Panc1 (cell line): ENCODE results near the gene SMPDL3B. TPM values are rescaled to one million over a fixed set of nuclear protein-coding genes. Genes with fewer than 3 reads are reported as not detected.

ENCODE experiments used
- ATAC-seq: fragments of 200-7000 bp; cut with Tn5 transposase; 2 replicates; pipeline ENCODE4 v1.9.1; 2020; ENCODE audit warnings: mild to moderate bottlenecking, moderate library complexity
- BruUV-seq: library from RNA; stranded (reverse); fragments of 400-500 nt; replicated peaks from 2 replicates; lab custom pipeline; 2021; lab: Mats Ljungman, UMichigan
- CTCF ChIA-PET: fragments of 300-600 bp; sonication (Branson Sonifier 250); formaldehyde crosslinking; loops from one replicate; lab custom pipeline; 2022; ENCODE audit warnings: antibody characterized with exemption; lab: Charles Lee
- POLR2A ChIA-PET: fragments of 300-600 bp; sonication (Branson Sonifier 250); formaldehyde crosslinking; loops from one replicate; lab custom pipeline; 2022; ENCODE audit warnings: antibody characterized with exemption; lab: Charles Lee
- DNase-seq: peaks from one replicate; pipeline ENCODE4 v3.0.0-alpha.2; 2010; ENCODE audit warnings: low read depth, low spot score
- H3K27ac ChIP-seq: 2 replicates; pipeline ENCODE4 v1.5.1; 2011; ENCODE audit warnings: mild to moderate bottlenecking, low read length, inconsistent platforms
- H3K27me3 ChIP-seq: fragments of 200-500 bp; sonication (Bioruptor generic); 2 replicates; pipeline ENCODE4 v1.6.0; 2014; ENCODE audit warnings: low read length, inconsistent platforms; ENCODE audit not compliant: control insufficient read depth, insufficient read depth
- H3K36me3 ChIP-seq: fragments of 200-500 bp; sonication (Bioruptor generic); 2 replicates; pipeline ENCODE4 v1.5.1; 2014; ENCODE audit warnings: inconsistent platforms, mild to moderate bottlenecking, low read length, moderate library complexity; ENCODE audit not compliant: control insufficient read depth, insufficient read depth
- H3K4me1 ChIP-seq: 2 replicates; pipeline ENCODE4 v1.5.1; 2011; ENCODE audit warnings: inconsistent platforms, mild to moderate bottlenecking, low read length, moderate library complexity; ENCODE audit not compliant: control insufficient read depth, insufficient read depth
- H3K4me3 ChIP-seq, 2 experiments: 2 replicates each; pipeline ENCODE4 v1.5.1; 2011 to 2012; ENCODE audit warnings: low read depth in 2 of 2, low read length in 2 of 2, mild to moderate bottlenecking in 2 of 2, inconsistent platforms in 1 of 2, moderate library complexity in 1 of 2
- H3K9me3 ChIP-seq: fragments of 200-500 bp; sonication (Bioruptor generic); 2 replicates; pipeline ENCODE4 v1.5.1; 2014; ENCODE audit warnings: low read depth, mild to moderate bottlenecking, inconsistent platforms, low read length, moderate library complexity; ENCODE audit not compliant: control insufficient read depth, insufficient read depth
- POLR2AphosphoS5 ChIP-seq: IDR thresholded peaks from 2 replicates; pipeline ENCODE4 v1.6.1; 2012; ENCODE audit warnings: mild to moderate bottlenecking, low read depth, low read length, moderate library complexity
- SIN3A ChIP-seq: IDR thresholded peaks from 2 replicates; pipeline ENCODE4 v1.6.1; 2012; ENCODE audit warnings: low read depth, mild to moderate bottlenecking, low read length, moderate library complexity, borderline replicate concordance; ENCODE audit not compliant: insufficient read depth
- TCF7L2 ChIP-seq: IDR thresholded peaks from 2 replicates; pipeline ENCODE4 v1.6.1; 2011; ENCODE audit warnings: mild to moderate bottlenecking, low read depth, low read length, inconsistent platforms
- in situ Hi-C: cut with HindIII; loops from 2 replicates; pipeline ENCODE4 v1.10.0; 2016; ENCODE audit warnings: low sequenced_read_pairs, low pct_unique_long_range_greater_than_20kb
- intact Hi-C: fragments of 100-400 bp; cut with micrococcal nuclease; formaldehyde crosslinking; loops from one replicate; pipeline ENCODE4 v1.10.0; 2022; ENCODE audit not compliant: unreplicated experiment
- total RNA-seq: library from RNA; stranded (reverse); gene quantifications from one replicate; pipeline ENCODE4 v1.2.1, GENCODE V29; 2021; ENCODE audit not compliant: unreplicated experiment
- TF ChIP-seq, protein P1 (sequence below), 2 experiments: IDR thresholded peaks; 2 replicates each; pipeline ENCODE4 v1.6.1; 2011 to 2012; ENCODE audit warnings: low read depth in 2 of 2, control low read depth in 1 of 2, low read length in 1 of 2, mild to moderate bottlenecking in 1 of 2, moderate library complexity in 1 of 2; ENCODE audit not compliant: insufficient read depth in 1 of 2
- TF ChIP-seq, protein P2 (sequence below): fragments of 450-650 bp; IDR thresholded peaks from 2 replicates; pipeline ENCODE4 v1.5.1; 2017; ENCODE audit warnings: mild to moderate bottlenecking

Gene SMPDL3B
- total RNA-seq, 1 experiment from 2014 or later, result 1.5 TPM

DNA sequence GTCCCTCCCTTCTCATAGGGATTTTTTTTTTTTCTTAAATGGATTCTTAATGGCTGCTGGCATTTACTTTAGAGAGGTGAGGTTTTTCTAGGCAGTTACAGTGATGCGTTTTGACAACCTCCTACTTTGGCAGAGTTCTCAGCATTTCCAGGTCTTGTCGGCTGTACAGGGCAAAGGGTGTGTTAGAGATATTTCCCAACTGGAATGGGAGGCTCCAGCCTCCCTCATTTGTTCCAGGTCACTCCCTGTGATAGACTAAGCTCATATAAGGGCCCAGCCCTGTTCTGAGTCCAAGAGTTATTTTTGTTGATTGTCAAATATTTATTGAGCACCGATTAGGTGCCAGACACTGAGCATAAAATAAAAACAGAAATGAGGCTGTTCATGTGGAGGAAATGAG, 17.3 kb downstream of the SMPDL3B start:
- Histone ChIP-seq H3K27me3 (no peaks in the 10 kb centered on the region), H3K27ac (no peak overlapping the region), H3K4me1 (no peaks in the 10 kb centered on the region), H3K36me3 (no peaks in the 10 kb centered on the region), H3K9me3 (no peaks in the 10 kb centered on the region), H3K4me3 (no peak overlapping the region)
- no TSS peak for BruUV-seq
- in situ Hi-C loops, result no loop called here
- intact Hi-C loops, result no loop called here
- DNase-seq, result no peak
- TF ChIP-seq, protein P1, sequence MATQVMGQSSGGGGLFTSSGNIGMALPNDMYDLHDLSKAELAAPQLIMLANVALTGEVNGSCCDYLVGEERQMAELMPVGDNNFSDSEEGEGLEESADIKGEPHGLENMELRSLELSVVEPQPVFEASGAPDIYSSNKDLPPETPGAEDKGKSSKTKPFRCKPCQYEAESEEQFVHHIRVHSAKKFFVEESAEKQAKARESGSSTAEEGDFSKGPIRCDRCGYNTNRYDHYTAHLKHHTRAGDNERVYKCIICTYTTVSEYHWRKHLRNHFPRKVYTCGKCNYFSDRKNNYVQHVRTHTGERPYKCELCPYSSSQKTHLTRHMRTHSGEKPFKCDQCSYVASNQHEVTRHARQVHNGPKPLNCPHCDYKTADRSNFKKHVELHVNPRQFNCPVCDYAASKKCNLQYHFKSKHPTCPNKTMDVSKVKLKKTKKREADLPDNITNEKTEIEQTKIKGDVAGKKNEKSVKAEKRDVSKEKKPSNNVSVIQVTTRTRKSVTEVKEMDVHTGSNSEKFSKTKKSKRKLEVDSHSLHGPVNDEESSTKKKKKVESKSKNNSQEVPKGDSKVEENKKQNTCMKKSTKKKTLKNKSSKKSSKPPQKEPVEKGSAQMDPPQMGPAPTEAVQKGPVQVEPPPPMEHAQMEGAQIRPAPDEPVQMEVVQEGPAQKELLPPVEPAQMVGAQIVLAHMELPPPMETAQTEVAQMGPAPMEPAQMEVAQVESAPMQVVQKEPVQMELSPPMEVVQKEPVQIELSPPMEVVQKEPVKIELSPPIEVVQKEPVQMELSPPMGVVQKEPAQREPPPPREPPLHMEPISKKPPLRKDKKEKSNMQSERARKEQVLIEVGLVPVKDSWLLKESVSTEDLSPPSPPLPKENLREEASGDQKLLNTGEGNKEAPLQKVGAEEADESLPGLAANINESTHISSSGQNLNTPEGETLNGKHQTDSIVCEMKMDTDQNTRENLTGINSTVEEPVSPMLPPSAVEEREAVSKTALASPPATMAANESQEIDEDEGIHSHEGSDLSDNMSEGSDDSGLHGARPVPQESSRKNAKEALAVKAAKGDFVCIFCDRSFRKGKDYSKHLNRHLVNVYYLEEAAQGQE (IDR thresholded peaks at IDR 0.05; ENCODE audit: insufficient read depth in 1 of 2, low read depth in 2 of 2, low read length in 1 of 2), result no peak
- TF ChIP-seq, protein P2, sequence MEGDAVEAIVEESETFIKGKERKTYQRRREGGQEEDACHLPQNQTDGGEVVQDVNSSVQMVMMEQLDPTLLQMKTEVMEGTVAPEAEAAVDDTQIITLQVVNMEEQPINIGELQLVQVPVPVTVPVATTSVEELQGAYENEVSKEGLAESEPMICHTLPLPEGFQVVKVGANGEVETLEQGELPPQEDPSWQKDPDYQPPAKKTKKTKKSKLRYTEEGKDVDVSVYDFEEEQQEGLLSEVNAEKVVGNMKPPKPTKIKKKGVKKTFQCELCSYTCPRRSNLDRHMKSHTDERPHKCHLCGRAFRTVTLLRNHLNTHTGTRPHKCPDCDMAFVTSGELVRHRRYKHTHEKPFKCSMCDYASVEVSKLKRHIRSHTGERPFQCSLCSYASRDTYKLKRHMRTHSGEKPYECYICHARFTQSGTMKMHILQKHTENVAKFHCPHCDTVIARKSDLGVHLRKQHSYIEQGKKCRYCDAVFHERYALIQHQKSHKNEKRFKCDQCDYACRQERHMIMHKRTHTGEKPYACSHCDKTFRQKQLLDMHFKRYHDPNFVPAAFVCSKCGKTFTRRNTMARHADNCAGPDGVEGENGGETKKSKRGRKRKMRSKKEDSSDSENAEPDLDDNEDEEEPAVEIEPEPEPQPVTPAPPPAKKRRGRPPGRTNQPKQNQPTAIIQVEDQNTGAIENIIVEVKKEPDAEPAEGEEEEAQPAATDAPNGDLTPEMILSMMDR, result no peak
- TF ChIP-seq SIN3A (no peak), TCF7L2 (no peak), POLR2AphosphoS5 (no peak)
- ChIA-PET POLR2A (no interaction called here), CTCF (no interaction called here)
- ATAC-seq, result no peak

DNA sequence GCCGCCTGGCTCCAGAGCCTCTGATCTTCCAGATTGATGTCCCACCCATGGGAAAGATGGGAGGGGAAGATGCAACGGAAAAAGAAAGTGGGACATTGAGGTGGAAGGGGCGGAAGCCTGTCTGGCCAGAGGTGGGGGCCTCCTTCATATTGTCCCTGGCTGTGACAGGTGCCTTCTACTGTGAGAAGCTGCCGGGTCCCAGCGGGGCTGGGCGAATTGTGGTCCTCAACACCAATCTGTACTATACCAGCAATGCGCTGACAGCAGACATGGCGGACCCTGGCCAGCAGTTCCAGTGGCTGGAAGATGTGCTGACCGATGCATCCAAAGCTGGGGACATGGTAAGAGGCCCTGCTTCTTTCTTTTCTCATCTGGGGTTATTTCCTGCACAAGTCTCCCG, 19.4 kb downstream of the SMPDL3B start:
- intact Hi-C loops, result no loop called here
- Histone ChIP-seq H3K27me3 (no peaks in the 10 kb centered on the region), H3K27ac (no peak overlapping the region), H3K9me3 (no peaks in the 10 kb centered on the region), H3K4me1 (peaks cover 7% of the 10 kb centered on the region; the same call in 1 of the 2 replicates), H3K36me3 (no peaks in the 10 kb centered on the region), H3K4me3 (no peak overlapping the region)
- in situ Hi-C loops, result no loop called here
- no peak for ATAC-seq
- CTCF ChIA-PET, result no interaction called here
- POLR2A ChIA-PET, result no interaction called here
- TF ChIP-seq, protein P1 (IDR thresholded peaks at IDR 0.05; ENCODE audit: insufficient read depth in 1 of 2, low read depth in 2 of 2, low read length in 1 of 2), result no peak
- TF ChIP-seq POLR2AphosphoS5 (no peak), SIN3A (no peak), TCF7L2 (no peak)
- TF ChIP-seq, protein P2, result no peak
- no TSS peak for BruUV-seq
- DNase-seq, result no peak
